Panc1 (cell line): ENCODE measurements around the gene RAB40B. TPM values are rescaled to one million over a fixed set of nuclear protein-coding genes. Genes with fewer than 3 reads are reported as not detected.

Experiments
- ATAC-seq: fragments of 200-7000 bp; cut with Tn5 transposase; 2 replicates; pipeline ENCODE4 v1.9.1; 2020; ENCODE audit warnings: mild to moderate bottlenecking, moderate library complexity
- BruUV-seq: library from RNA; stranded (reverse); fragments of 400-500 nt; replicated peaks from 2 replicates; lab custom pipeline; 2021; lab: Mats Ljungman, UMichigan
- CTCF ChIA-PET: fragments of 300-600 bp; sonication (Branson Sonifier 250); formaldehyde crosslinking; loops from one replicate; lab custom pipeline; 2022; ENCODE audit warnings: antibody characterized with exemption; lab: Charles Lee
- POLR2A ChIA-PET: fragments of 300-600 bp; sonication (Branson Sonifier 250); formaldehyde crosslinking; loops from one replicate; lab custom pipeline; 2022; ENCODE audit warnings: antibody characterized with exemption; lab: Charles Lee
- DNase-seq: peaks from one replicate; pipeline ENCODE4 v3.0.0-alpha.2; 2010; ENCODE audit warnings: low read depth, low spot score
- H3K27ac ChIP-seq: 2 replicates; pipeline ENCODE4 v1.5.1; 2011; ENCODE audit warnings: mild to moderate bottlenecking, low read length, inconsistent platforms
- H3K27me3 ChIP-seq: fragments of 200-500 bp; sonication (Bioruptor generic); 2 replicates; pipeline ENCODE4 v1.6.0; 2014; ENCODE audit warnings: low read length, inconsistent platforms; ENCODE audit not compliant: control insufficient read depth, insufficient read depth
- H3K36me3 ChIP-seq: fragments of 200-500 bp; sonication (Bioruptor generic); 2 replicates; pipeline ENCODE4 v1.5.1; 2014; ENCODE audit warnings: inconsistent platforms, mild to moderate bottlenecking, low read length, moderate library complexity; ENCODE audit not compliant: control insufficient read depth, insufficient read depth
- H3K4me1 ChIP-seq: 2 replicates; pipeline ENCODE4 v1.5.1; 2011; ENCODE audit warnings: inconsistent platforms, mild to moderate bottlenecking, low read length, moderate library complexity; ENCODE audit not compliant: control insufficient read depth, insufficient read depth
- H3K4me3 ChIP-seq, 2 experiments: 2 replicates each; pipeline ENCODE4 v1.5.1; 2011 to 2012; ENCODE audit warnings: low read depth in 2 of 2, low read length in 2 of 2, mild to moderate bottlenecking in 2 of 2, inconsistent platforms in 1 of 2, moderate library complexity in 1 of 2
- H3K9me3 ChIP-seq: fragments of 200-500 bp; sonication (Bioruptor generic); 2 replicates; pipeline ENCODE4 v1.5.1; 2014; ENCODE audit warnings: low read depth, mild to moderate bottlenecking, inconsistent platforms, low read length, moderate library complexity; ENCODE audit not compliant: control insufficient read depth, insufficient read depth
- CTCF ChIP-seq: fragments of 450-650 bp; IDR thresholded peaks from 2 replicates; pipeline ENCODE4 v1.5.1; 2017; ENCODE audit warnings: mild to moderate bottlenecking
- POLR2AphosphoS5 ChIP-seq: IDR thresholded peaks from 2 replicates; pipeline ENCODE4 v1.6.1; 2012; ENCODE audit warnings: mild to moderate bottlenecking, low read depth, low read length, moderate library complexity
- SIN3A ChIP-seq: IDR thresholded peaks from 2 replicates; pipeline ENCODE4 v1.6.1; 2012; ENCODE audit warnings: low read depth, mild to moderate bottlenecking, low read length, moderate library complexity, borderline replicate concordance; ENCODE audit not compliant: insufficient read depth
- TCF7L2 ChIP-seq: IDR thresholded peaks from 2 replicates; pipeline ENCODE4 v1.6.1; 2011; ENCODE audit warnings: mild to moderate bottlenecking, low read depth, low read length, inconsistent platforms
- in situ Hi-C: cut with HindIII; loops from 2 replicates; pipeline ENCODE4 v1.10.0; 2016; ENCODE audit warnings: low sequenced_read_pairs, low pct_unique_long_range_greater_than_20kb
- intact Hi-C: fragments of 100-400 bp; cut with micrococcal nuclease; formaldehyde crosslinking; loops from one replicate; pipeline ENCODE4 v1.10.0; 2022; ENCODE audit not compliant: unreplicated experiment
- total RNA-seq: library from RNA; stranded (reverse); gene quantifications from one replicate; pipeline ENCODE4 v1.2.1, GENCODE V29; 2021; ENCODE audit not compliant: unreplicated experiment
- TF ChIP-seq, protein P1 (sequence below), 2 experiments: IDR thresholded peaks; 2 replicates each; pipeline ENCODE4 v1.6.1; 2011 to 2012; ENCODE audit warnings: low read depth in 2 of 2, control low read depth in 1 of 2, low read length in 1 of 2, mild to moderate bottlenecking in 1 of 2, moderate library complexity in 1 of 2; ENCODE audit not compliant: insufficient read depth in 1 of 2

The RAB40B gene
- total RNA-seq, 1 experiment from 2014 or later, result 7.1 TPM

DNA sequence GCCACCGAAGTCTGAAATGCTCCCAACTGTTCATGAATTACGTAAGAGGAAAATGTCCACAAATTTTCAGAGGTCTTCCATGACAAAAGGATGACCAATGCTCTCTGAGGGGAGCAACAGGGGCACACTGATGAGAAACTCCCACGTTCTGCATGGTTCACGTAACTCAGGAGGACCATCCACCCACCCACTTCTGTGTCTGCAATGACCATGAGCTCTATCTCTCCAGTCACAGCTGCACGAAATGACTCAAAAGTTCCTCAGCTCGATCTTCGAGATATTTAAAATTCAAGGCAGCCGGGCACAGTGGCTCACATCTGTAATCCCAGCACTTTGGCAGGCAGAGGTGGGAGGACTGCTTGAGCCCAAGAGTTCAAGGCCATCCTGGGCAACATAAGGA lies 66.0 kb downstream of the RAB40B start:
- no peak overlapping the region for H3K27ac ChIP-seq
- H3K4me1 ChIP-seq, result no peaks in the 10 kb centered on the region
- ATAC-seq (no peak), DNase-seq (no peak)
- POLR2A ChIA-PET, result interaction anchor here (0.6 kb wide), 1 partner anchor 8 kb away, joined by 5 read pairs; no protein-coding TSS in a partner anchor
- in situ Hi-C loops, result no loop called here
- peaks cover 8% of the 10 kb centered on the region for H3K36me3 ChIP-seq
- CTCF ChIA-PET, result interaction anchor here (0.6 to 0.8 kb wide), 2 partner anchors 24 to 25 kb away, joined by 6 to 8 read pairs; no protein-coding TSS in a partner anchor
- TF ChIP-seq SIN3A, result no peak
- TF ChIP-seq CTCF, result no peak
- TF ChIP-seq, protein P1, sequence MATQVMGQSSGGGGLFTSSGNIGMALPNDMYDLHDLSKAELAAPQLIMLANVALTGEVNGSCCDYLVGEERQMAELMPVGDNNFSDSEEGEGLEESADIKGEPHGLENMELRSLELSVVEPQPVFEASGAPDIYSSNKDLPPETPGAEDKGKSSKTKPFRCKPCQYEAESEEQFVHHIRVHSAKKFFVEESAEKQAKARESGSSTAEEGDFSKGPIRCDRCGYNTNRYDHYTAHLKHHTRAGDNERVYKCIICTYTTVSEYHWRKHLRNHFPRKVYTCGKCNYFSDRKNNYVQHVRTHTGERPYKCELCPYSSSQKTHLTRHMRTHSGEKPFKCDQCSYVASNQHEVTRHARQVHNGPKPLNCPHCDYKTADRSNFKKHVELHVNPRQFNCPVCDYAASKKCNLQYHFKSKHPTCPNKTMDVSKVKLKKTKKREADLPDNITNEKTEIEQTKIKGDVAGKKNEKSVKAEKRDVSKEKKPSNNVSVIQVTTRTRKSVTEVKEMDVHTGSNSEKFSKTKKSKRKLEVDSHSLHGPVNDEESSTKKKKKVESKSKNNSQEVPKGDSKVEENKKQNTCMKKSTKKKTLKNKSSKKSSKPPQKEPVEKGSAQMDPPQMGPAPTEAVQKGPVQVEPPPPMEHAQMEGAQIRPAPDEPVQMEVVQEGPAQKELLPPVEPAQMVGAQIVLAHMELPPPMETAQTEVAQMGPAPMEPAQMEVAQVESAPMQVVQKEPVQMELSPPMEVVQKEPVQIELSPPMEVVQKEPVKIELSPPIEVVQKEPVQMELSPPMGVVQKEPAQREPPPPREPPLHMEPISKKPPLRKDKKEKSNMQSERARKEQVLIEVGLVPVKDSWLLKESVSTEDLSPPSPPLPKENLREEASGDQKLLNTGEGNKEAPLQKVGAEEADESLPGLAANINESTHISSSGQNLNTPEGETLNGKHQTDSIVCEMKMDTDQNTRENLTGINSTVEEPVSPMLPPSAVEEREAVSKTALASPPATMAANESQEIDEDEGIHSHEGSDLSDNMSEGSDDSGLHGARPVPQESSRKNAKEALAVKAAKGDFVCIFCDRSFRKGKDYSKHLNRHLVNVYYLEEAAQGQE (IDR thresholded peaks at IDR 0.05; ENCODE audit: insufficient read depth in 1 of 2, low read depth in 2 of 2, low read length in 1 of 2), result no peak
- TF ChIP-seq POLR2AphosphoS5, result no peak
- TF ChIP-seq TCF7L2, result no peak
- intact Hi-C loops, result no loop called here
- no peaks in the 10 kb centered on the region for H3K27me3 ChIP-seq
- H3K4me3 ChIP-seq, result no peak overlapping the region
- no TSS peak for BruUV-seq
- no peaks in the 10 kb centered on the region for H3K9me3 ChIP-seq

- ChIA-PET POLR2A (no interaction called here), CTCF (no interaction called here)
- Histone ChIP-seq H3K4me1 (no peaks in the 10 kb centered on the region), H3K36me3 (peaks cover 8% of the 10 kb centered on the region), H3K4me3 (no peak overlapping the region), H3K27me3 (no peaks in the 10 kb centered on the region), H3K9me3 (no peaks in the 10 kb centered on the region), H3K27ac (no peak overlapping the region)
- no peak for ATAC-seq
- in situ Hi-C loops, result no loop called here
- intact Hi-C loops, result no loop called here
- no peak for TF ChIP-seq TCF7L2
- TF ChIP-seq POLR2AphosphoS5, result no peak
- TF ChIP-seq CTCF, result no peak
- no peak for TF ChIP-seq SIN3A
- TF ChIP-seq, protein P1 (IDR thresholded peaks at IDR 0.05; ENCODE audit: insufficient read depth in 1 of 2, low read depth in 2 of 2, low read length in 1 of 2), result no peak
- BruUV-seq, result no TSS peak
- DNase-seq, result no peak
Measured at GRCh38 chr17:82631544-82631943, 67.0 kb downstream of the RAB40B start.
